ENCODE measurements around the gene TMEM42. TPM values are rescaled to one million over a fixed set of nuclear protein-coding genes. Genes with fewer than 3 reads are reported as not detected.

TMEM42 gene
- polyA plus RNA-seq, 1 donor from 2014 or later, result 15.1 TPM

- Histone ChIP-seq H3K9ac (ENCODE audit: low read length) (no peak overlapping the region), H3K4me3 (ENCODE audit: low read length) (no peak overlapping the region), H3F3A (ENCODE audit: insufficient read depth, low read length, poor library complexity, severe bottlenecking) (no peaks in the 10 kb centered on the region), H2AFZ (ENCODE audit: low read depth, low read length) (no peak overlapping the region), H3K27ac (ENCODE audit: low read length) (no peak overlapping the region), H3K27me3 (ENCODE audit: insufficient read depth, low read depth, low read length) (no peaks in the 10 kb centered on the region), H3K4me2 (ENCODE audit: low read length) (no peak overlapping the region), H3K79me2 (replicated peaks; ENCODE audit: insufficient read depth, low read length) (no peaks in the 10 kb centered on the region), H4K20me1 (ENCODE audit: insufficient read depth) (no peaks in the 10 kb centered on the region), H3K9me3 (ENCODE audit: low read length) (no peaks in the 10 kb centered on the region), H3K9me2 (ENCODE audit: insufficient read depth, low read length) (no peaks in the 10 kb centered on the region), H3K36me3 (ENCODE audit: insufficient read depth, low read length) (no peaks in the 10 kb centered on the region)
- TF ChIP-seq RAD21 (conservative IDR thresholded peaks at IDR 0.05) (no peak), CTCF (IDR thresholded peaks at IDR 0.05; ENCODE audit: poor library complexity, severe bottlenecking) (no peak), POLR2AphosphoS5 (IDR thresholded peaks at IDR 0.05) (no peak), REST (IDR thresholded peaks at IDR 0.05; ENCODE audit: borderline replicate concordance) (no peak), EZH2 (IDR thresholded peaks at IDR 0.05; ENCODE audit: borderline replicate concordance, insufficient read depth, low read length, poor library complexity, severe bottlenecking) (no peak), TAF1 (IDR thresholded peaks at IDR 0.05; ENCODE audit: low read depth) (no peak), EP300 (conservative IDR thresholded peaks at IDR 0.05; ENCODE audit: poor library complexity, severe bottlenecking) (no peak), SMC3 (conservative IDR thresholded peaks at IDR 0.05; ENCODE audit: poor library complexity) (no peak), MXI1 (conservative IDR thresholded peaks at IDR 0.05; ENCODE audit: poor library complexity, severe bottlenecking) (no peak)
These were observed 45.9 kb downstream of the TMEM42 start for GRCh38 chr3:44907612-44908011.

- Histone ChIP-seq H3K79me2 (replicated peaks; ENCODE audit: insufficient read depth, low read length) (no peaks in the 10 kb centered on the region), H3K4me3 (ENCODE audit: low read length) (no peak overlapping the region), H3K27me3 (ENCODE audit: insufficient read depth, low read depth, low read length) (no peaks in the 10 kb centered on the region), H3K9ac (ENCODE audit: low read length) (no peak overlapping the region), H2AFZ (ENCODE audit: low read depth, low read length) (no peak overlapping the region), H4K20me1 (ENCODE audit: insufficient read depth) (no peaks in the 10 kb centered on the region), H3K36me3 (ENCODE audit: insufficient read depth, low read length) (no peaks in the 10 kb centered on the region), H3K27ac (ENCODE audit: low read length) (no peak overlapping the region), H3K9me3 (ENCODE audit: low read length) (no peaks in the 10 kb centered on the region), H3F3A (ENCODE audit: insufficient read depth, low read length, poor library complexity, severe bottlenecking) (no peaks in the 10 kb centered on the region), H3K9me2 (ENCODE audit: insufficient read depth, low read length) (no peaks in the 10 kb centered on the region), H3K4me2 (ENCODE audit: low read length) (no peak overlapping the region)
- TF ChIP-seq SMC3 (conservative IDR thresholded peaks at IDR 0.05; ENCODE audit: poor library complexity), result no peak
- TF ChIP-seq POLR2AphosphoS5 (IDR thresholded peaks at IDR 0.05), result no peak
- TF ChIP-seq EZH2 (IDR thresholded peaks at IDR 0.05; ENCODE audit: borderline replicate concordance, insufficient read depth, low read length, poor library complexity, severe bottlenecking), result no peak
- no peak for TF ChIP-seq MXI1 (conservative IDR thresholded peaks at IDR 0.05; ENCODE audit: poor library complexity, severe bottlenecking)
- TF ChIP-seq RAD21 (conservative IDR thresholded peaks at IDR 0.05), result no peak
- TF ChIP-seq CTCF (IDR thresholded peaks at IDR 0.05; ENCODE audit: poor library complexity, severe bottlenecking), result no peak
- TF ChIP-seq TAF1 (IDR thresholded peaks at IDR 0.05; ENCODE audit: low read depth), result no peak
- no peak for TF ChIP-seq REST (IDR thresholded peaks at IDR 0.05; ENCODE audit: borderline replicate concordance)
These were observed 47.4 kb downstream of the TMEM42 start for GRCh38 chr3:44909063-44909462.
